Kidney (tissue), 22 donors: ENCODE data around the gene PHETA1. TPM values are rescaled to one million over a fixed set of nuclear protein-coding genes. Genes with fewer than 3 reads are reported as not detected.
A peak's percentile ranks its signal among the peaks of the same experiment; 100 is the strongest.

Experiments
- DNase-seq, 5 donors: peaks; one replicate each; pipeline ENCODE4 v3.0.0-alpha.2; 2013 to 2020
- FAIRE-seq: peaks from 2 replicates; lab custom pipeline; 2012; peaks lifted over from hg19 to GRCh38; lab: Jason Lieb, UNC
- H3K27ac ChIP-seq, 2 donors: one replicate each; pipeline ENCODE4 v1.7.0; 2013; ENCODE audit warnings: low read depth in 2 of 2, low read length in 2 of 2, inconsistent platforms in 1 of 2
- H3K27me3 ChIP-seq: one replicate; pipeline ENCODE4 v1.7.1; 2013; ENCODE audit warnings: low read length, inconsistent platforms; ENCODE audit not compliant: control insufficient read depth, insufficient read depth
- H3K36me3 ChIP-seq, 3 donors: one replicate each; pipeline versions ENCODE4 v1.7.0 to v1.7.1; 2013; ENCODE audit warnings: low read length in 3 of 3, control low read depth in 1 of 3, inconsistent platforms in 1 of 3; ENCODE audit not compliant: insufficient read depth in 3 of 3, control insufficient read depth in 2 of 3
- H3K4me1 ChIP-seq, 3 donors: one replicate each; pipeline versions ENCODE4 v1.7.0 to v1.7.1; 2013; ENCODE audit warnings: low read length in 3 of 3, inconsistent platforms in 1 of 3, low read depth in 1 of 3; ENCODE audit not compliant: control insufficient read depth in 2 of 3, insufficient read depth in 2 of 3
- H3K4me3 ChIP-seq, 3 donors: one replicate each; pipeline versions ENCODE4 v1.7.0 to v1.8.1; 2013; ENCODE audit warnings: low read length in 3 of 3, control low read depth in 1 of 3, inconsistent platforms in 1 of 3
- H3K9ac ChIP-seq, 3 donors: one replicate each; pipeline versions ENCODE4 v1.7.0 to v1.7.1; 2013; ENCODE audit warnings: low read length in 3 of 3, control low read depth in 1 of 3, inconsistent platforms in 1 of 3
- H3K9me3 ChIP-seq, 3 donors: one replicate each; pipeline versions ENCODE4 v1.7.0 to v1.7.1; 2013; ENCODE audit warnings: low read length in 3 of 3, control low read depth in 1 of 3, inconsistent platforms in 1 of 3; ENCODE audit not compliant: control insufficient read depth in 2 of 3, insufficient read depth in 1 of 3
- CTCF ChIP-seq: IDR thresholded peaks from 3 replicates; pipeline ENCODE4 v1.5.1; 2012; ENCODE audit warnings: mild to moderate bottlenecking, moderate library complexity, borderline replicate concordance; ENCODE audit not compliant: insufficient read depth; ENCODE audit errors: extremely low read depth
- intact Hi-C: fragments of 100-400 bp; cut with DNase I; formaldehyde crosslinking; loops from one replicate; pipeline ENCODE4 v1.11.1; 2022
- long read RNA-seq, 10 donors: library from polyadenylated mRNA in 1 of 10; unstranded in 1 of 10; transcript quantifications; one replicate each; pipeline ENCODE4 v2.0.0 and lab custom pipeline, GENCODE V29; 2021 to 2026
- polyA plus RNA-seq: library from polyadenylated mRNA; stranded (reverse); fragments of 350-450 nt; fragmentation: Illumina TruSeq; extraction: RNeasy Lipid Tissue Mini Kit (QIAGEN cat#74804); gene quantifications from one replicate; pipeline ENCODE4 v1.2.3, GENCODE V29; 2014; ENCODE audit warnings: low read depth, low replicate concordance; ENCODE audit not compliant: insufficient read depth
- total RNA-seq: library from RNA; stranded (reverse); fragmentation: NEBNext Ultra II Directional; extraction: Animal tissue kit (Norgen Biotek cat#: 25700); gene quantifications from one replicate; pipeline ENCODE4 v1.2.1, GENCODE V29; 2021
- donor health status: control.
- donor health status: control.
- donor health status: control.
- donor health status: control.
- donor health status: control.
- donor health status: DM: yes; HTN: yes; CAD: no.
- donor health status: Normal renal cell carcinoma (clear cell type).

PHETA1 gene, protein sequence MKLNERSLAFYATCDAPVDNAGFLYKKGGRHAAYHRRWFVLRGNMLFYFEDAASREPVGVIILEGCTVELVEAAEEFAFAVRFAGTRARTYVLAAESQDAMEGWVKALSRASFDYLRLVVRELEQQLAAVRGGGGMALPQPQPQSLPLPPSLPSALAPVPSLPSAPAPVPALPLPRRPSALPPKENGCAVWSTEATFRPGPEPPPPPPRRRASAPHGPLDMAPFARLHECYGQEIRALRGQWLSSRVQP
- total RNA-seq, result 19.0 TPM
- 6.3 TPM for polyA plus RNA-seq
- long read RNA-seq, donor 1, result 0 reads
- long read RNA-seq, donor 2, partial matches to known transcripts, result 29 of 29 reads
- long read RNA-seq, donor 2, other reads (novel, unspliced or antisense), result 0 of 29 reads
- long read RNA-seq, donor 3, result 0 reads
- long read RNA-seq, donor 4, result 0 reads
- long read RNA-seq, donor 5, result 0 reads
- long read RNA-seq, donor 6, result 0 reads
- long read RNA-seq, donor 7, partial matches to known transcripts, result 0 of 16 reads
- long read RNA-seq, donor 7, other reads (novel, unspliced or antisense), result 15 of 16 reads
- long read RNA-seq, donor 8, partial matches to known transcripts, result 0 of 1 reads
- long read RNA-seq, donor 8, other reads (novel, unspliced or antisense), result 0 of 1 reads
- long read RNA-seq, donor 9, result 0 reads
- long read RNA-seq, donor 10, partial matches to known transcripts, result 0 of 8 reads
- long read RNA-seq, donor 10, other reads (novel, unspliced or antisense), result 8 of 8 reads

DNA sequence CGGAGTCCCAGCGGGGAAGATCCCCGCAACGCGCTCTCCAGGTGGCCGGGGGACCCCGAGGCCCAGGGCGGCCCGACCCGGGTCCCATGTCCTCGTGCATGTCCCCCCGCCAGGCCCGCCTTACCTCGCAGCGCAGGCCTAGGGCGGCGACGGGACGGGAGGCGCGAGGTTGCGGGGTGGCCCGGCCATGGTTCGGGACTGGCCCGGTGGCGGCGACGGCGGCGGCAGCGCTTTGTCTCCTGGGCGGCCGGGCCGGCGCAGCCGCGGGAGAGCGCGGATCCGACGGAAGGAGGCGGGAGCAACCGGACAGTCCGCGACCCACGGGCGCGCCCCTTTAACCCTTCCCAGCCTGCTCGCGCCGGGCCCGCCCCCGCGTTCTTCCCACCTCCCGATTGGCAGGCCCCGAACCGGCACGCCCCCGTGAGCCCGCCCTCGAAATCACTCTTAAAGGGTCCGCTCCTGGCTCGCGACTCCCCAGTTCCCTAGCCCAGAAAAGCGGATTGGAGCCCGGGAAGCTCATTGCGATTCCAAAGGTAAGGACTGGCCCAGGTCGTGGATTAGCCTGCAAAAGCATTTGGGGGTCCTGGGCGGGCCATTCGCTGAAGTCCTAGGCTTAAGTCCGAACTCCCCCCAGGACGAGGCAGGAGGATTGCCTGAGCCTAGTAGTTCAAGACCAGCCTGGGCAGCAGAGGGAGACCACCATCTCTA, at the start of gene PHETA1:
TSS of gene PHETA1 (minus strand) at position 308 of the 708 bp plus-strand sequence. CDS start 5,668 bp downstream, outside the sequence.
- Histone ChIP-seq H3K27me3 (no peaks in the 10 kb centered on the region), H3K4me3 (peak within 1 kb of the TSS; percentile 63 to 91 (median 85)), H3K9ac (peak within 1 kb of the TSS; percentile 51 to 91 (median 79)), H3K36me3 (no peaks in the 10 kb centered on the region), H3K4me1 (peaks cover 0 to 16% (median 13%) of the 10 kb centered on the region in 3 donors), H3K27ac (peak within 1 kb of the TSS; percentile 34 to 57), H3K9me3 (no peaks in the 10 kb centered on the region)
- intact Hi-C loops, result no loop called here
- no peak for TF ChIP-seq CTCF
- peak; percentile 92 to 98 (median 94) for DNase-seq
- FAIRE-seq, result no peak

- H3K9me3 ChIP-seq, result no peaks in the 10 kb centered on the region
- H3K4me1 ChIP-seq, result peaks cover 0 to 6% (median 4%) of the 10 kb centered on the region in 3 donors
- no peak for FAIRE-seq
- no peaks in the 10 kb centered on the region for H3K27me3 ChIP-seq
- no peak overlapping the region for H3K4me3 ChIP-seq
- H3K27ac ChIP-seq, result no peak overlapping the region
- peaks cover 0 to 6% (median 2%) of the 10 kb centered on the region in 3 donors for H3K36me3 ChIP-seq
- intact Hi-C loops, result no loop called here
- DNase-seq, result peak in 1 of 5 donors; percentile 73
- no peak overlapping the region for H3K9ac ChIP-seq
- TF ChIP-seq CTCF, result no peak
These were observed 49.6 kb upstream of the PHETA1 start for GRCh38 chr12:111418594-111418880.

- Histone ChIP-seq H3K27ac (no peak overlapping the region), H3K9me3 (no peaks in the 10 kb centered on the region), H3K27me3 (no peaks in the 10 kb centered on the region), H3K9ac (no peak overlapping the region), H3K4me1 (peaks cover 0 to 8% (median 4%) of the 10 kb centered on the region in 3 donors), H3K36me3 (peaks cover 0 to 6% (median 2%) of the 10 kb centered on the region in 3 donors), H3K4me3 (no peak overlapping the region)
- intact Hi-C loops, result no loop called here
- no peak for TF ChIP-seq CTCF
- DNase-seq (peak in 1 of 5 donors; percentile 72), FAIRE-seq (no peak)
These were observed 49.1 kb upstream of the PHETA1 start for GRCh38 chr12:111417784-111418593.
